ENCODE data around the gene GJA8. TPM values are rescaled to one million over a fixed set of nuclear protein-coding genes. Genes with fewer than 3 reads are reported as not detected.
"Not testable (repeated sequence)": the region's sequence is repeated elsewhere in the genome, so short reads cannot be mapped to it uniquely, and the experiment has no call there.

The GJA8 gene
- total RNA-seq (2022): not detected in 2 replicates
- Bru-seq, nascent RNA: not detected
- BruChase-seq, experiment 1, labeled RNA remaining after a 6-hour chase: not detected
- not detected for BruChase-seq, experiment 2, labeled RNA remaining after a 2-hour chase
- long read RNA-seq: 0 reads

- no peak for DNase-seq
- Mint-ChIP-seq H3K27me3 (ENCODE audit: unreplicated experiment) (peaks cover 42% of the 10 kb centered on the region), H3K4me3 (ENCODE audit: low read depth, unreplicated experiment) (no peak within 1 kb of the TSS), H3K27ac (ENCODE audit: unreplicated experiment) (no peak within 1 kb of the TSS), H3K9me3 (ENCODE audit: low read depth, unreplicated experiment) (no peaks in the 10 kb centered on the region), H3K4me1 (ENCODE audit: low read depth, unreplicated experiment) (peaks cover 15% of the 10 kb centered on the region), H3K36me3 (ENCODE audit: insufficient read depth, unreplicated experiment) (no peaks in the 10 kb centered on the region)
- TF ChIP-seq, protein P1, sequence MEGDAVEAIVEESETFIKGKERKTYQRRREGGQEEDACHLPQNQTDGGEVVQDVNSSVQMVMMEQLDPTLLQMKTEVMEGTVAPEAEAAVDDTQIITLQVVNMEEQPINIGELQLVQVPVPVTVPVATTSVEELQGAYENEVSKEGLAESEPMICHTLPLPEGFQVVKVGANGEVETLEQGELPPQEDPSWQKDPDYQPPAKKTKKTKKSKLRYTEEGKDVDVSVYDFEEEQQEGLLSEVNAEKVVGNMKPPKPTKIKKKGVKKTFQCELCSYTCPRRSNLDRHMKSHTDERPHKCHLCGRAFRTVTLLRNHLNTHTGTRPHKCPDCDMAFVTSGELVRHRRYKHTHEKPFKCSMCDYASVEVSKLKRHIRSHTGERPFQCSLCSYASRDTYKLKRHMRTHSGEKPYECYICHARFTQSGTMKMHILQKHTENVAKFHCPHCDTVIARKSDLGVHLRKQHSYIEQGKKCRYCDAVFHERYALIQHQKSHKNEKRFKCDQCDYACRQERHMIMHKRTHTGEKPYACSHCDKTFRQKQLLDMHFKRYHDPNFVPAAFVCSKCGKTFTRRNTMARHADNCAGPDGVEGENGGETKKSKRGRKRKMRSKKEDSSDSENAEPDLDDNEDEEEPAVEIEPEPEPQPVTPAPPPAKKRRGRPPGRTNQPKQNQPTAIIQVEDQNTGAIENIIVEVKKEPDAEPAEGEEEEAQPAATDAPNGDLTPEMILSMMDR (IDR thresholded peaks at IDR 0.05; ENCODE audit: unreplicated experiment): no peak
- CTCF ChIA-PET: no interaction called here
- intact Hi-C loops (cut with micrococcal nuclease; ENCODE audit: unreplicated experiment): no loop called here
- BruUV-seq (replicated peaks): no TSS peak
Observed at GRCh38 chr1:147902253-147902845, at the start of gene GJA8. Gene GJA8, plus strand, starts transcription at chr1:147902795. Its CDS starts 5,161 bp downstream, at chr1:147907956.

- H3K36me3 Mint-ChIP-seq (ENCODE audit: insufficient read depth, unreplicated experiment): no peaks in the 10 kb centered on the region
- CTCF ChIA-PET: interaction anchor here (0.7 to 0.9 kb wide), 2 partner anchors 16 to 18 kb away, joined by 3 read pairs; no protein-coding TSS in a partner anchor
- intact Hi-C loops (cut with micrococcal nuclease; ENCODE audit: unreplicated experiment): loop anchor here (5.0 kb wide), 3 partner anchors 46 to 126 kb away; no protein-coding TSS in a partner anchor
- H3K27me3 Mint-ChIP-seq (ENCODE audit: unreplicated experiment): peaks cover 12% of the 10 kb centered on the region
- peaks cover 22% of the 10 kb centered on the region for H3K4me1 Mint-ChIP-seq (ENCODE audit: low read depth, unreplicated experiment)
- DNase-seq: no peak
- TF ChIP-seq, protein P1 (IDR thresholded peaks at IDR 0.05; ENCODE audit: unreplicated experiment): no peak
- H3K4me3 Mint-ChIP-seq (ENCODE audit: low read depth, unreplicated experiment): no peak overlapping the region
- BruUV-seq (replicated peaks): no TSS peak
- no peak overlapping the region for H3K27ac Mint-ChIP-seq (ENCODE audit: unreplicated experiment)
- no peaks in the 10 kb centered on the region for H3K9me3 Mint-ChIP-seq (ENCODE audit: low read depth, unreplicated experiment)
Observed at GRCh38 chr1:147853391-147853790, 49.2 kb upstream of the GJA8 start.

DNA sequence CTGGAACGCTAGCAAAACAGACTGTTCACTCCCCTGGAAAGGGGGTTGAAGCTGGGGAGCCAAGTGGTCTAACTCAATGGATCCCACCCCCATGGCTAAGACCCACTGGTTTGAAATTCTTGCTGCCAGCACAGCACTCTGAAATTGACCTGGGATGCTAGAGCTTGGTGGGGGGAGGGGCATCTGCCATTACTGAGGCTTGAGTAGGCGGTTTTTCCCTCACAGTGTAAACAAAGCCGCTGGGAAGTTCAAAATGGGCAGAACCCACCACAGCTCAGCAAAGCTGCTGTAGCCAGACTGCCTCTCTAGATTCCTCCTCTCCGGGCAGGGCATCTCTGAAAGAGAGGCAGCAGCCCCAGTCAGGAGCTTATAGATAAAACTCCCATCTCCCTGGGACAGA, 47.6 kb upstream of the GJA8 start:
- H3K4me3 Mint-ChIP-seq (ENCODE audit: low read depth, unreplicated experiment); DNase-seq; H3K27ac Mint-ChIP-seq (ENCODE audit: unreplicated experiment); CTCF ChIA-PET; H3K9me3 Mint-ChIP-seq (ENCODE audit: low read depth, unreplicated experiment); H3K36me3 Mint-ChIP-seq (ENCODE audit: insufficient read depth, unreplicated experiment); BruUV-seq (replicated peaks): not testable (repeated sequence)
- intact Hi-C loops (cut with micrococcal nuclease; ENCODE audit: unreplicated experiment): loop anchor here (5.0 kb wide), 3 partner anchors 48 to 128 kb away; no protein-coding TSS in a partner anchor
- peaks cover 21% of the 10 kb centered on the region for H3K4me1 Mint-ChIP-seq (ENCODE audit: low read depth, unreplicated experiment)
- peaks cover 12% of the 10 kb centered on the region for H3K27me3 Mint-ChIP-seq (ENCODE audit: unreplicated experiment)

DNA sequence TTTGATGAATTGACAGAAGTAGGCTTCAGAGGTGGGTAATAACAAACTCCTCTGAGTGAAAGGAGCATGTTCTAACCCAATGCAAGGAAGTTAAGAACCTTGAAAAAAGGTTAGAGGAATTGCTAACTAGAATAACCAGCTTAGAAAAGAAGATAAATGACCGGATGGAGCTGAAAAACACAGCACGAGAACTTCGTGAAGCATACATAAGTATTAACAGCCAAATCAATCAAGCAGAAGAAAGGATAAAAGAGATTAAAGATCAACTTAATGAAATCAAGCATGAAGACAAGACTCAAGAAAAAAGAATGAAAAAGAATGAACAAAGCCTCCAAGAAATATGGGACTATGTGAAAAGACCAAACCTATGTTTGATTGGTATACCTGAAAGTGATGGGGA, 46.6 kb upstream of the GJA8 start:
- CTCF ChIA-PET: not testable (repeated sequence)

DNA sequence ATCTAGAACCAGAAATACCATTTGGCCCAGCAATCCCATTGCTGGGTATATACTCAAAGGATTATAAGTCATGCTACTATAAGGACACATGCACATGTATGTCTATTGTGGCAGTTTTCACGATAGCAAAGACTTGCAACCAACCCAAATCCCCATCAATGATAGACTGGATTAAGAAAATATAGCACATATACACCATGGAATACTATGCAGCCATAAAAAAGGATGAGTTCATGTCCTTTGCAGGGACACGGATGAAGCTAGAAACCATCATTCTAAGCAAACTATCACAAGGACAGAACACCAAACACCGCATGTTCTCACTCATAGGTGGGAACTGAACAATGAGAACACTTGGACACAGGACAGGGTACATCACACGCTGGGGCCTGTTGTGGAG, 35.4 kb upstream of the GJA8 start:
- CTCF ChIA-PET; BruUV-seq (replicated peaks); intact Hi-C loops (cut with micrococcal nuclease; ENCODE audit: unreplicated experiment); H3K4me3 Mint-ChIP-seq (ENCODE audit: low read depth, unreplicated experiment); H3K27ac Mint-ChIP-seq (ENCODE audit: unreplicated experiment); DNase-seq; H3K9me3 Mint-ChIP-seq (ENCODE audit: low read depth, unreplicated experiment); H3K27me3 Mint-ChIP-seq (ENCODE audit: unreplicated experiment); H3K36me3 Mint-ChIP-seq (ENCODE audit: insufficient read depth, unreplicated experiment): not testable (repeated sequence)
- peaks cover 11% of the 10 kb centered on the region for H3K4me1 Mint-ChIP-seq (ENCODE audit: low read depth, unreplicated experiment)

More for the DNA sequence above, 46.6 kb upstream of the GJA8 start:
- H3K36me3 Mint-ChIP-seq (ENCODE audit: insufficient read depth, unreplicated experiment); H3K4me3 Mint-ChIP-seq (ENCODE audit: low read depth, unreplicated experiment); H3K27ac Mint-ChIP-seq (ENCODE audit: unreplicated experiment); BruUV-seq (replicated peaks); DNase-seq; intact Hi-C loops (cut with micrococcal nuclease; ENCODE audit: unreplicated experiment); H3K9me3 Mint-ChIP-seq (ENCODE audit: low read depth, unreplicated experiment): not testable (repeated sequence)
- H3K27me3 Mint-ChIP-seq (ENCODE audit: unreplicated experiment): peaks cover 12% of the 10 kb centered on the region
- H3K4me1 Mint-ChIP-seq (ENCODE audit: low read depth, unreplicated experiment): peaks cover 15% of the 10 kb centered on the region

GRCh38 chr1:147878022-147878421, 24.6 kb upstream of the GJA8 start:
- no peaks in the 10 kb centered on the region for H3K27me3 Mint-ChIP-seq (ENCODE audit: unreplicated experiment)
- no peak overlapping the region for H3K27ac Mint-ChIP-seq (ENCODE audit: unreplicated experiment)
- CTCF ChIA-PET: no interaction called here
- H3K4me1 Mint-ChIP-seq (ENCODE audit: low read depth, unreplicated experiment): no peaks in the 10 kb centered on the region
- intact Hi-C loops (cut with micrococcal nuclease; ENCODE audit: unreplicated experiment): no loop called here
- TF ChIP-seq, protein P1 (IDR thresholded peaks at IDR 0.05; ENCODE audit: unreplicated experiment): no peak
- BruUV-seq (replicated peaks): no TSS peak
- H3K9me3 Mint-ChIP-seq (ENCODE audit: low read depth, unreplicated experiment): no peaks in the 10 kb centered on the region
- H3K4me3 Mint-ChIP-seq (ENCODE audit: low read depth, unreplicated experiment): no peak overlapping the region
- DNase-seq: no peak
- H3K36me3 Mint-ChIP-seq (ENCODE audit: insufficient read depth, unreplicated experiment): no peaks in the 10 kb centered on the region
